MM.1S (cell line): ENCODE results near the gene LCA5L.

Source experiments
- CTCF ChIP-seq: fragments of 300-600 bp; sonication (generic); IDR thresholded peaks from 2 replicates; pipeline ENCODE4 v1.5.1; 2016; ENCODE audit warnings: antibody characterized with exemption, low read length, mixed read lengths
- EZH2 ChIP-seq: fragments of 300-600 bp; sonication (generic); optimal IDR thresholded peaks from 2 replicates; pipeline ENCODE3; 2017; ENCODE audit warnings: low read depth, mild to moderate bottlenecking, antibody characterized with exemption, low read length, mixed read lengths

- no peak for TF ChIP-seq CTCF
- TF ChIP-seq EZH2: no peak
Observed at GRCh38 chr21:39392981-39393380, 52.6 kb downstream of the LCA5L start.
